ENCODE results near the gene ARHGAP15. TPM values are rescaled to one million over a fixed set of nuclear protein-coding genes. Genes with fewer than 3 reads are reported as not detected.

The ARHGAP15 gene
- total and polyA plus RNA-seq, 10 donors = 55.8 to 219 (median 130) TPM

DNA sequence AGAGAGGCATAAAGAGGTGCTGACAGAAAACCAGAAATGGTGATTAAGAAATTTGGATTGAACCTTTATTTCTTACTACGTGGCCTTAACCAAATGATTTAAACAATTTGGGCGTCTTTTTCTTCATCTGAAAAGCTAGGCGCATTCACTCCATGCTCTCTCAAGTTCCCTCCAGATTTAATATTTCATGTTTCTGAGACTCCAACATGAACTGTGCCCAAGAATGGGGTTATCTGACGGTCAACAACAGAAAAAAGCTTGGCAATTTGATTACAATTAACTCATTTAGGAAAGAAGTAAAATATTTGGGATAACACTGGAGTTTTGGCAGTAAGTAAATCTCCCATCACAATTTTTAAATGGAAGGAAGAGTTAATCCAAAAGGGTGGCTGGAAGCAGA, 345.4 kb downstream of the ARHGAP15 start:
- DNase-seq = no peak
- H3K4me3 ChIP-seq = no peak overlapping the region
- no peaks in the 10 kb centered on the region for H3K9me3 ChIP-seq
- 78 to 92% (median 89%) methylated on average over 4 of the region's 4 CpGs for WGBS, 5 donors
- H3K27ac ChIP-seq = peak overlapping the region in 7 of 8 donors; percentile 58 to 68 (median 65)
- H3K27me3 ChIP-seq (replicated peaks in 1 of 7) = no peaks in the 10 kb centered on the region
- H3K36me3 ChIP-seq = peaks cover 0 to 22% (median 0%) of the 10 kb centered on the region in 6 donors
- H3K4me1 ChIP-seq = peaks cover 0 to 26% (median 5%) of the 10 kb centered on the region in 6 donors
- intact Hi-C loops (cut with DNase I; ENCODE audit: low total_unique reads) = no loop called here
- TF ChIP-seq, protein P1, sequence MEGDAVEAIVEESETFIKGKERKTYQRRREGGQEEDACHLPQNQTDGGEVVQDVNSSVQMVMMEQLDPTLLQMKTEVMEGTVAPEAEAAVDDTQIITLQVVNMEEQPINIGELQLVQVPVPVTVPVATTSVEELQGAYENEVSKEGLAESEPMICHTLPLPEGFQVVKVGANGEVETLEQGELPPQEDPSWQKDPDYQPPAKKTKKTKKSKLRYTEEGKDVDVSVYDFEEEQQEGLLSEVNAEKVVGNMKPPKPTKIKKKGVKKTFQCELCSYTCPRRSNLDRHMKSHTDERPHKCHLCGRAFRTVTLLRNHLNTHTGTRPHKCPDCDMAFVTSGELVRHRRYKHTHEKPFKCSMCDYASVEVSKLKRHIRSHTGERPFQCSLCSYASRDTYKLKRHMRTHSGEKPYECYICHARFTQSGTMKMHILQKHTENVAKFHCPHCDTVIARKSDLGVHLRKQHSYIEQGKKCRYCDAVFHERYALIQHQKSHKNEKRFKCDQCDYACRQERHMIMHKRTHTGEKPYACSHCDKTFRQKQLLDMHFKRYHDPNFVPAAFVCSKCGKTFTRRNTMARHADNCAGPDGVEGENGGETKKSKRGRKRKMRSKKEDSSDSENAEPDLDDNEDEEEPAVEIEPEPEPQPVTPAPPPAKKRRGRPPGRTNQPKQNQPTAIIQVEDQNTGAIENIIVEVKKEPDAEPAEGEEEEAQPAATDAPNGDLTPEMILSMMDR (IDR thresholded peaks at IDR 0.05 in 8 of 11, conservative IDR thresholded peaks at IDR 0.05 in 3 of 11) = no peak
- TF ChIP-seq POLR2AphosphoS5 (IDR thresholded peaks at IDR 0.05) (no peak), POLR2A (IDR thresholded peaks at IDR 0.05) (no peak)

DNA sequence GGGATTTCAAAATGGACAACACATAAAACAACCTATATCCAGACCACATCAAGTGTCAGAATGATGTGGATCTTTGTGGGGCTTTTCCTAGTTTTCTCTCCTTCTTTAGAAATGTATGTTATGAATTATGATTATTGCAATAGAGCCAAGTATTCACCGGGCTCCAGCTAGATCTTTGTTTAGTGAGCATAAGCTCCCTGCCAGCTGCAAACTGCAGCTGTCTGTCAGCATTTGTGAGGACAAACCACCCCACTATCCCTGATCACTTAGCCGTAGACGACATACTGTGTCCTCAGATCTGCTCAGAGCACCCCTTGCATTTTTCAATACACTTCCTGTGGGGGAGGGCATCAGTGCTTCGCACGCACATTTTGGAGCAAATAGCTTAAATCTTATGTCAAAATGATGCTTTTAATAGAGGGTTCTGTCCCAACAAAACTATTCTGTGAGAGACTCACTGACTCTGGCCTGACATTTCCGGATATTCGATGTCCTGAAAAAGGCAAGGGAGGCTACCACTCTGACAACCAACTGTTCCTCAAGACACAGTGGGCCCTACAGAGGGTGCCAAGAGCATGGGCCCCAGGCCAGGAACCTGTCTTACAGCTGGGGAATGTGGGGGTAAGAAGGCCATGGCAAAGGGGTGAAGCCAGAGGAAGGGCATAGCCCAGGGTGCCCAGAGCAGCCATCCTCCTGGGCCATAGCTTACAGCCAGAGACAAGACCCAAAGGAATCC, 346.0 kb downstream of the ARHGAP15 start:
- WGBS, 5 donors = 72 to 81% (median 79%) methylated on average over 7 of the region's 7 CpGs
- no peaks in the 10 kb centered on the region for H3K27me3 ChIP-seq (replicated peaks in 1 of 7)
- TF ChIP-seq POLR2A (IDR thresholded peaks at IDR 0.05) (no peak), POLR2AphosphoS5 (IDR thresholded peaks at IDR 0.05) (peak in 1 of 3 donors; percentile 30)
- TF ChIP-seq, protein P1 (IDR thresholded peaks at IDR 0.05 in 8 of 11, conservative IDR thresholded peaks at IDR 0.05 in 3 of 11) = no peak
- DNase-seq = no peak
- H3K9me3 ChIP-seq = no peaks in the 10 kb centered on the region
- intact Hi-C loops (cut with DNase I; ENCODE audit: low total_unique reads) = no loop called here
- H3K27ac ChIP-seq = peak overlapping the region in 7 of 8 donors; percentile 58 to 68 (median 65)
- no peak overlapping the region for H3K4me3 ChIP-seq
- H3K36me3 ChIP-seq = peaks cover 0 to 22% (median 0%) of the 10 kb centered on the region in 6 donors
- H3K4me1 ChIP-seq = peaks cover 0 to 26% (median 5%) of the 10 kb centered on the region in 6 donors

DNA sequence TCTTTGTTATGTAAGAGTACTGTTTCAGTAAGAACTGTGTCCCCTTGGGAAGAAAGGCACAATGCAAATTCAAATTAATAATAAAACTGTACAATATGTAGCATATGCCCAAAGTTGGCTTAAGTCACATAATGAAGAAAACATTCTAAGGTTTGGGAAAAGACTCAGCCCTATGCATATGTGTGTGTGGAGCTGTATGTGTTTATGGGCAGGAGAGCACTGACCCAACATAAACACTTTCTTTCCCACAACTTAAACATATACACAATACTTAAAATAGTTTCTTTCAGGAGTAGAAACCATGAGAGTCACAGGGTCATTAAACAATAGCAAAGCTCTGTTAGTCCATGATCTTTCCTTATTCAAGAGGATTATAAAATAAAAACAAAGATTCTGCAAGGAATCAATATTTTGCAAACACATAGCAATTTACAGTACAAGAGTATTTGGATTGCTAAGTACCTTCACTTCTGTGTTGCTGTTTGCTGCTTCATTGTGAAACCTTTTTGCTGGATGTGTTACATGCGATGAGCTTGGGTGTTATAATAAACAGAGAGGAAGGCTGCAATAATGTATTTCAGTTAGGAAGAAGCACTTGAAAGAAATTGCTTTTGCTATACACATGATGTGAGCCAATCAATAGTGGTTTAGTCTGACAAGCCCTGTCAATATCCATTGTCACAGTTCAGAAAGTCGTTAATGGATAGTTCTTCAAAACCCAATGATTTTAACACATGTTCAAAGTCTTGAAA, 347.3 kb downstream of the ARHGAP15 start:
- no peaks in the 10 kb centered on the region for H3K9me3 ChIP-seq
- TF ChIP-seq, protein P1 (IDR thresholded peaks at IDR 0.05 in 8 of 11, conservative IDR thresholded peaks at IDR 0.05 in 3 of 11) = no peak
- no peak for TF ChIP-seq POLR2A (IDR thresholded peaks at IDR 0.05)
- no peak for TF ChIP-seq POLR2AphosphoS5 (IDR thresholded peaks at IDR 0.05)
- peak overlapping the region in 5 of 8 donors; percentile 37 to 68 (median 67) for H3K27ac ChIP-seq
- H3K36me3 ChIP-seq = peaks cover 0 to 20% (median 0%) of the 10 kb centered on the region in 6 donors
- no peaks in the 10 kb centered on the region for H3K27me3 ChIP-seq (replicated peaks in 1 of 7)
- H3K4me3 ChIP-seq = no peak overlapping the region
- WGBS, 5 donors = 60 to 84% (median 68%) methylated on average over 2 of the region's 2 CpGs
- intact Hi-C loops (cut with DNase I; ENCODE audit: low total_unique reads) = no loop called here
- no peak for DNase-seq
- peaks cover 0 to 26% (median 6%) of the 10 kb centered on the region in 6 donors for H3K4me1 ChIP-seq

All from spleen (tissue), 11 donors.